ENCODE data around the gene TEX261.

Gene TEX261

GRCh38 chr2:70939839-70940580, 54.7 kb downstream of the TEX261 start:
- H3K4me2 ChIP-seq (ENCODE audit: low read depth, low read length, poor library complexity, severe bottlenecking): no peak overlapping the region
- no peaks in the 10 kb centered on the region for H3K27me3 ChIP-seq (ENCODE audit: low read length)
- no peak overlapping the region for H3K27ac ChIP-seq (ENCODE audit: low read depth, low read length)

GRCh38 chr2:70939001-70939838, 55.5 kb downstream of the TEX261 start:
- Histone ChIP-seq H3K4me3 (ENCODE audit: insufficient read depth, low read length, poor library complexity, severe bottlenecking) (no peak overlapping the region), H3K9me2 (replicated peaks; ENCODE audit: insufficient read depth, low read length) (no peaks in the 10 kb centered on the region), H3F3A (ENCODE audit: insufficient read depth) (no peaks in the 10 kb centered on the region), H3K79me2 (ENCODE audit: insufficient read depth, low read length) (no peaks in the 10 kb centered on the region), H4K20me1 (ENCODE audit: low read depth, low read length) (no peaks in the 10 kb centered on the region), H3K9me3 (ENCODE audit: insufficient read depth, low read length) (no peaks in the 10 kb centered on the region), H3K4me2 (ENCODE audit: low read depth, low read length, poor library complexity, severe bottlenecking) (no peak overlapping the region), H2AFZ (ENCODE audit: low read depth, low read length, severe bottlenecking) (no peak overlapping the region), H3K27me3 (ENCODE audit: low read length) (no peaks in the 10 kb centered on the region), H3K27ac (ENCODE audit: low read depth, low read length) (no peak overlapping the region), H3K36me3 (ENCODE audit: low read length) (no peaks in the 10 kb centered on the region), H3K9ac (ENCODE audit: low read length) (no peak overlapping the region)
- TF ChIP-seq CTCF (IDR thresholded peaks at IDR 0.05; ENCODE audit: insufficient read depth, low read length, poor library complexity, severe bottlenecking) (no peak), EZH2phosphoT487 (conservative IDR thresholded peaks at IDR 0.05; ENCODE audit: low read length) (no peak)

More at GRCh38 chr2:70939839-70940580, 54.7 kb downstream of the TEX261 start:
- no peak overlapping the region for H3K9ac ChIP-seq (ENCODE audit: low read length)
- no peaks in the 10 kb centered on the region for H3K36me3 ChIP-seq (ENCODE audit: low read length)
- no peak overlapping the region for H3K4me3 ChIP-seq (ENCODE audit: insufficient read depth, low read length, poor library complexity, severe bottlenecking)
- TF ChIP-seq EZH2phosphoT487 (conservative IDR thresholded peaks at IDR 0.05; ENCODE audit: low read length): no peak
- H2AFZ ChIP-seq (ENCODE audit: low read depth, low read length, severe bottlenecking): no peak overlapping the region
- H3K9me2 ChIP-seq (replicated peaks; ENCODE audit: insufficient read depth, low read length): no peaks in the 10 kb centered on the region
- H3F3A ChIP-seq (ENCODE audit: insufficient read depth): no peaks in the 10 kb centered on the region
- no peaks in the 10 kb centered on the region for H3K9me3 ChIP-seq (ENCODE audit: insufficient read depth, low read length)
- H4K20me1 ChIP-seq (ENCODE audit: low read depth, low read length): no peaks in the 10 kb centered on the region
- H3K79me2 ChIP-seq (ENCODE audit: insufficient read depth, low read length): no peaks in the 10 kb centered on the region

GRCh38 chr2:70938586-70938950, 56.1 kb downstream of the TEX261 start:
- no peaks in the 10 kb centered on the region for H3K36me3 ChIP-seq (ENCODE audit: low read length)
- TF ChIP-seq EZH2phosphoT487 (conservative IDR thresholded peaks at IDR 0.05; ENCODE audit: low read length) (no peak), CTCF (IDR thresholded peaks at IDR 0.05; ENCODE audit: insufficient read depth, low read length, poor library complexity, severe bottlenecking) (no peak)
- H3K9me2 ChIP-seq (replicated peaks; ENCODE audit: insufficient read depth, low read length): no peaks in the 10 kb centered on the region
- H3K27me3 ChIP-seq (ENCODE audit: low read length): no peaks in the 10 kb centered on the region
- H2AFZ ChIP-seq (ENCODE audit: low read depth, low read length, severe bottlenecking): no peak overlapping the region
- no peaks in the 10 kb centered on the region for H3K79me2 ChIP-seq (ENCODE audit: insufficient read depth, low read length)
- no peaks in the 10 kb centered on the region for H4K20me1 ChIP-seq (ENCODE audit: low read depth, low read length)
- no peak overlapping the region for H3K4me3 ChIP-seq (ENCODE audit: insufficient read depth, low read length, poor library complexity, severe bottlenecking)
- H3K4me2 ChIP-seq (ENCODE audit: low read depth, low read length, poor library complexity, severe bottlenecking): no peak overlapping the region
- no peak overlapping the region for H3K27ac ChIP-seq (ENCODE audit: low read depth, low read length)
- no peaks in the 10 kb centered on the region for H3K9me3 ChIP-seq (ENCODE audit: insufficient read depth, low read length)
- no peak overlapping the region for H3K9ac ChIP-seq (ENCODE audit: low read length)
- H3F3A ChIP-seq (ENCODE audit: insufficient read depth): no peaks in the 10 kb centered on the region
